A673 (cell line): ENCODE data around the gene ZC3H12A. TPM values are rescaled to one million over a fixed set of nuclear protein-coding genes. Genes with fewer than 3 reads are reported as not detected.
A peak's percentile ranks its signal among the peaks of the same experiment; 100 is the strongest.

Source experiments
- BruUV-seq: library from RNA; stranded (reverse); fragments of 400-500 nt; replicated peaks from 2 replicates; lab custom pipeline; 2021; lab: Mats Ljungman, UMichigan
- CTCF ChIA-PET: fragments of 300-600 bp; sonication (Branson Sonifier 250); formaldehyde crosslinking; loops from one replicate; lab custom pipeline; 2022; ENCODE audit warnings: antibody characterized with exemption; lab: Charles Lee
- POLR2A ChIA-PET: fragments of 300-600 bp; sonication (Branson Sonifier 250); formaldehyde crosslinking; loops from one replicate; lab custom pipeline; 2022; ENCODE audit warnings: antibody characterized with exemption; ENCODE audit not compliant: low non-redundant PET; lab: Charles Lee
- DNase-seq: peaks from one replicate; pipeline ENCODE4 v3.0.0-alpha.2; 2015; ENCODE audit warnings: low spot score
- H3K27ac ChIP-seq: fragments of 200-600 bp; sonication (generic); 2 replicates; pipeline ENCODE4 v1.5.1; 2016; ENCODE audit warnings: mixed run types, low read depth, mild to moderate bottlenecking, mixed read lengths, antibody characterized with exemption, low read length; ENCODE audit not compliant: poor library complexity, severe bottlenecking
- H3K27me3 ChIP-seq: fragments of 200-600 bp; sonication (generic); replicated peaks from 2 replicates; pipeline ENCODE4 v1.6.1; 2017; ENCODE audit warnings: mixed run types, low read depth, mild to moderate bottlenecking, mixed read lengths, antibody characterized with exemption, low read length; ENCODE audit not compliant: insufficient read depth, poor library complexity
- H3K36me3 ChIP-seq: fragments of 200-600 bp; sonication (generic); 2 replicates; pipeline ENCODE4 v1.6.1; 2016; ENCODE audit warnings: mixed run types, mild to moderate bottlenecking, mixed read lengths, antibody characterized with exemption, low read length; ENCODE audit not compliant: insufficient read depth, poor library complexity, severe bottlenecking
- H3K4me1 ChIP-seq: fragments of 200-600 bp; sonication (generic); 2 replicates; pipeline ENCODE4 v1.6.1; 2017; ENCODE audit warnings: mixed run types, mild to moderate bottlenecking, mixed read lengths, antibody characterized with exemption, low read length; ENCODE audit not compliant: insufficient read depth, poor library complexity, severe bottlenecking
- H3K4me3 ChIP-seq: fragments of 200-600 bp; sonication (generic); 2 replicates; pipeline ENCODE4 v1.5.1; 2016; ENCODE audit warnings: low read depth, mixed run types, mild to moderate bottlenecking, mixed read lengths, low read length; ENCODE audit not compliant: poor library complexity, severe bottlenecking
- H3K9me3 ChIP-seq: fragments of 200-600 bp; sonication (generic); 2 replicates; pipeline ENCODE4 v1.6.1; 2016; ENCODE audit warnings: mixed run types, low read depth, mild to moderate bottlenecking, mixed read lengths, antibody characterized with exemption, low read length; ENCODE audit not compliant: poor library complexity, severe bottlenecking
- CTCF ChIP-seq: fragments of 300-800, 200-600 bp; sonication (generic); conservative IDR thresholded peaks from 2 replicates; pipeline ENCODE4 v1.5.1; 2017; ENCODE audit warnings: low read depth, mild to moderate bottlenecking, antibody characterized with exemption, low read length, moderate library complexity, mixed read lengths
- EZH2 ChIP-seq: fragments of 200-600 bp; sonication (generic); IDR thresholded peaks from 2 replicates; pipeline ENCODE4 v1.6.1; 2017; ENCODE audit warnings: borderline replicate concordance, low read depth, mild to moderate bottlenecking, mixed read lengths, antibody characterized with exemption, low read length; ENCODE audit not compliant: poor library complexity, severe bottlenecking
- intact Hi-C: fragments of 100-400 bp; cut with micrococcal nuclease; formaldehyde crosslinking; loops from one replicate; pipeline ENCODE4 v1.10.0; 2022; ENCODE audit not compliant: unreplicated experiment
- total RNA-seq: library from RNA; stranded (reverse); gene quantifications from 2 replicates; pipeline ENCODE4 v1.2.3, GENCODE V29; 2021

ZC3H12A gene
- total RNA-seq, 1 experiment from 2014 or later = 5.4 TPM

GRCh38 chr1:37477198-37477931, 3.0 kb downstream of the ZC3H12A start:
- no TSS peak for BruUV-seq
- Histone ChIP-seq H3K27ac (peak overlapping the region; percentile 64), H3K4me1 (peaks cover 52% of the 10 kb centered on the region), H3K4me3 (peak overlapping the region; percentile 75), H3K36me3 (peaks cover 28% of the 10 kb centered on the region), H3K9me3 (no peaks in the 10 kb centered on the region), H3K27me3 (no peaks in the 10 kb centered on the region)
- DNase-seq = peak; percentile 41
- intact Hi-C loops = no loop called here
- ChIA-PET POLR2A (no interaction called here), CTCF (interaction anchor here (0.6 to 1.7 kb wide), 2 partner anchors 10 to 15 kb away, joined by 3 to 4 read pairs; no protein-coding TSS in a partner anchor)
- TF ChIP-seq CTCF (no peak), EZH2 (no peak)

- peaks cover 49% of the 10 kb centered on the region for H3K4me1 ChIP-seq
- H3K36me3 ChIP-seq = peaks cover 32% of the 10 kb centered on the region
- no peaks in the 10 kb centered on the region for H3K9me3 ChIP-seq
- BruUV-seq = no TSS peak
- no peaks in the 10 kb centered on the region for H3K27me3 ChIP-seq
- no peak overlapping the region for H3K4me3 ChIP-seq
- no peak for DNase-seq
- ChIA-PET CTCF (interaction anchor here (1.2 to 1.7 kb wide), 2 partner anchors 10 kb away, joined by 4 read pairs; no protein-coding TSS in a partner anchor), POLR2A (no interaction called here)
- H3K27ac ChIP-seq = peak overlapping the region; percentile 24
- intact Hi-C loops = no loop called here
- TF ChIP-seq CTCF (no peak), EZH2 (no peak)
These were observed 3.6 kb downstream of the ZC3H12A start for GRCh38 chr1:37477946-37478345.

GRCh38 chr1:37478451-37478881, 4.1 kb downstream of the ZC3H12A start:
- intact Hi-C loops = no loop called here
- peaks cover 47% of the 10 kb centered on the region for H3K4me1 ChIP-seq
- H3K27ac ChIP-seq = peak overlapping the region; percentile 48
- CTCF ChIA-PET = interaction anchor here (1.2 kb wide), 1 partner anchor 9 kb away, joined by 4 read pairs; no protein-coding TSS in a partner anchor
- no peaks in the 10 kb centered on the region for H3K27me3 ChIP-seq
- H3K4me3 ChIP-seq = no peak overlapping the region
- no peaks in the 10 kb centered on the region for H3K9me3 ChIP-seq
- H3K36me3 ChIP-seq = peaks cover 32% of the 10 kb centered on the region
- POLR2A ChIA-PET = no interaction called here
- TF ChIP-seq EZH2 (no peak), CTCF (no peak)
- no peak for DNase-seq
- BruUV-seq = no TSS peak
